HG02938 (cell line): ENCODE results near the gene GRAMD2A.
"Not testable (repeated sequence)": the region's sequence is repeated elsewhere in the genome, so short reads cannot be mapped to it uniquely, and the experiment has no call there.

Experiments
- ATAC-seq: cut with Tn5 transposase; IDR thresholded peaks from one replicate; pipeline ENCODE4 v1.9.1; 2021; ENCODE audit warnings: mild to moderate bottlenecking, moderate library complexity; ENCODE audit not compliant: unreplicated experiment

The GRAMD2A gene

DNA sequence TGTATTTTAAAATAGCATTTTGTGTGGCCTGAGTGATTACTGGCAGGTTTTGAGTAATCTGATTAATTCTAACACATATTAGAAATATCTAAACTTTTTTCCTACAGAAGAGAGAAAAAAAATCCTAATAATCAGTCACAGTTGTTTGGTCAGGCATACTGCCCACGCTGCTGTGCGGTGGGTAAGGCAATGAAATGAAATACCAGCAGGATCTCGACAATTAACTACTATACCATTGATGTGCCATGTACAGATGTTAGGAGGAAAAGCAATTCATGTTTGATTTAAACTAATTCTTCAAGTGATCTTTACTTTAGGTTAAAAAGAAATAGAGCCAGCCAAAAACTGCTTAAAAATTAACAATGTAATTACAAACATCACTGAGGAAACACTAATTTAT, 5.2 kb downstream of the GRAMD2A start:
- no peak for ATAC-seq

DNA sequence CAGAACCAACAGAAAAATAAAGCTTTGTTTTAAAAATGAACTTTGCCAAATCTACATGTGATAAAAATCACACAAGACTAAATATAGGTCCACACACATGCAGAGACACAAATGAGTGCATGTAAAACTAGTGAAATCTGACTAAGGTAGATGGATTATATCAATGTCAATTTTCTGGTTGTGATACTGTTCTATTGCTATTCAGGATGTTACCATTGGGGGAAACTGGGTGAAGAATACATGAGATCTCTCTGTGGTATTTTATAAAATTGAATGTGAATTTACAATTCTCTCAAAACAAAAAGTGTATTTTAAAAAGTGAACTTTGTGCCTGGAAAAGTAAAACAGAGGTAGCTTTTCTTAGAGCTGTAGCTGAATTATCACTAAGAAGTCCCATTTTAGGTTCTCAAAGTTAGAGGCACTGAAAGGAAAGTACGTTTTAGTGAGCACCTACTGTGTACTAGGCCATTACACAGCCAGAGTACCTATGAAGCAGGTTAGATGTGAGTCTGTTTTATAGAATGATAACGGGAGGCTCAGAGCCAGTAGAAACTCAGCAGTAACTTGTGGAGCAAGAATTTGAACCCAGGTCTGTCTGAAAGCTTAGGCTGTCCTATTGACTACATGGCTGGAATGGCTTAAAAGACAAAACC, 8.2 kb downstream of the GRAMD2A start:
- no peak for ATAC-seq

DNA sequence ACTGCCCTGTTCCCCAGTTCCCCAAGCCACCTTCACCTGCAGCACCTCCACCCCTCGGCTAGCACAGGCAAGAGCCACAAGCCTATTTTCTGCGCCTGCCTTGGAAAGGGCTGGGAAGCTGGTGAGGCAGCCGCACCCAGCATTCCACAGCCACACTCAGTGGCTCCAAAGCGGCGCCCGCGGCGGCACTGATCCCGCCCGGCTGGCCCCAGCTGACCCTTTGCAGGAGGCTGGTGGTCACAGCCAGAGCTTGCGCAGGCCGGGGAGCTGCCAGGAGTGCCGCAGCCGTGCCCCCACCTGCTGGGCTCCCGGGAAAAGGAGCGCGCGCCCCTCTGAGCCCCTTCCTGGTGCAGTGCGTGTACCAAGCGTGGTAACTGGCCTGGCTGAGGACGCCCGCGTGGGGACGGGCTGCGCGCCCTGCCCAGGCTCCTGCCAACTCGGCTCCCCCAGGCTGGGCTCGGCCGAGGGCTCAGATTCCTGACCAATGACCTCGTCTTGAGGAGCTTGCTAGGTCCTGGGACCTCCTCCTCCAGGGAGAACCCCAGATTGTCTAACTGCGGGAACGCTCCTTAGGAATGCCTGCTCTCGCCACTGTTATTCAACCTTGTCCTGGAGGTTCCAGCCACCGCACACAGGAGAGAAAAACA, 13.3 kb downstream of the GRAMD2A start:
- ATAC-seq: no peak

DNA sequence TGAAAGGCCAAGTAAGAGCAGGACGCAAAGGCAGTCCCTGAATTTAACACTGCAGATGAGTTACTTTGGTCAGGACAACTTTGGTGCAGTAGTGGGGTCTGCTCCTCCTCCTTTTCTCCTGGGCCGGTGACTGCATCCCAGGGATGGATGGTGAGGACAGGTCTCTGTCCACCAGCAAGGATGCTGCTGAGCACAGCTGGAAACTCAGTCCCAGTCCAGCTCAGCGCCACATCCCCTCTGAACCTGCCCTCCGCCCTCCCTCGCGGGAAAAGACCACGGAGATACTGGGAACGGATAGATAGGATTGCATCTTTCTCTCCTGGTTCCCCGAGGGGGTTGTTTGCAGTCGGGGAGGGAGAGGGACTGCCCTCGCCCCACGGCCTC, 13.8 kb downstream of the GRAMD2A start:
- no peak for ATAC-seq

DNA sequence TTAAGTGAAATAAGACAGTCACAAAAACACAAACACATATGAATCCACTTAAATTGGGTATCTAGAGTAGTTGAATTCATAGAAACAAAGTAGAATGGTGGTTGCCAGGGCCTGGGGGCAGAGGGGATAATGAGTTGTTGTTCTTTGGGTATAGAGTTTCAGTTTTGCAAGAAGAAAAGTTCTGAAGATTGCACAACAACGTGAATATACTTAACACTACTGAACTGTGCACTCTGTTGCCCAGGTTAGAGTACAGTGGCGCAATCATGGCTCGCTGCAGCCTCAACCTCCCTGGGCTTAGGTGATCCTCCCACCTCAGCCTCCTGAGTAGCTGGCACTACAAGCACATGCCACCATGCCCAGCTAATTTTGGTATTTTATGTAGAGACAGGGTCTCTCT, 14.9 kb downstream of the GRAMD2A start:
- no peak for ATAC-seq

DNA sequence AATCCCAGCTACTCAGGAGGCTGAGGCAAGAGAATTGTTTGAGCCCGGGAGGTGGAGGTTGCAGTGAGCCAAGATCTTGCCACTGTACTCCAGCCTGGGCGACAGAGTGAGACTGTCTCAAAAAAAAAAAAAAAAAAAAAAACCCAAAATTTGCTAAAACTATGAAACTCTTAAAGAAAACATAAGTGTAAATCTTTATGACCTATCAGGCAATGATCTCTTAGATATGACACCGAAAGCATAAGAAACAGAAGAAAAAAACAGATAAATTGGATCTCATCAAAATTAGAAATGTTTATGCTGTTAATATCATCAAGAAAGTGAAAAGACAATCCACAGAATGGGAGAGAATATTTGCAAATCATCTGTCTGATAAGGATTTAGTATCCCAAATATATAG, 15.3 kb downstream of the GRAMD2A start:
- ATAC-seq: no peak

DNA sequence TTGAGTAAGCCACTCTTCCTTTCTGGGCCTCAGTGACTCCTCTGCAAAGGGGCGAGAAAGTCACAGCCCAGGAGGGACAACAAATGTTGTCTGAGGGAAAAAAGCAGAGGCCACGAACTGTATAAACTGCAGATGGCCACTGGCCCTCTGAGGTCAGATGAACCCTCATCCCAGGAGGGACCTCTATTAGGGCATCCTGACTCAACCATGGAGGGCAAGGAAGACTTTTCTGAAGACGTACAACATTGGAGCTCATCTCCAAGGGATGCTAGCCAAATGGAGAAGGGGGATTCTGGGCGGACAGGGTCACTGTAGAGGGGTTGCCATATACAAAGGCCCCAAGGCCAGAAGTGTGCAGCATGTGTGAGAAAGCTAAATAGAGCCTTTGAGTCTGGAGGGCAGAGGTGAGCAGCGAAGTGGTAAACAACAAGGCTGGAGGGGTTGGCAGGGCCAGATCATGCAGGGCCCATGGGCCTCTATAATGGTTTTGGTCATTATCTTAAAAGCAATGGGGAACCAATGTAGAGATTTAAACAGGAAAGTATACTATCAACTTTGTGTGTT, 16.7 kb downstream of the GRAMD2A start:
- no peak for ATAC-seq

DNA sequence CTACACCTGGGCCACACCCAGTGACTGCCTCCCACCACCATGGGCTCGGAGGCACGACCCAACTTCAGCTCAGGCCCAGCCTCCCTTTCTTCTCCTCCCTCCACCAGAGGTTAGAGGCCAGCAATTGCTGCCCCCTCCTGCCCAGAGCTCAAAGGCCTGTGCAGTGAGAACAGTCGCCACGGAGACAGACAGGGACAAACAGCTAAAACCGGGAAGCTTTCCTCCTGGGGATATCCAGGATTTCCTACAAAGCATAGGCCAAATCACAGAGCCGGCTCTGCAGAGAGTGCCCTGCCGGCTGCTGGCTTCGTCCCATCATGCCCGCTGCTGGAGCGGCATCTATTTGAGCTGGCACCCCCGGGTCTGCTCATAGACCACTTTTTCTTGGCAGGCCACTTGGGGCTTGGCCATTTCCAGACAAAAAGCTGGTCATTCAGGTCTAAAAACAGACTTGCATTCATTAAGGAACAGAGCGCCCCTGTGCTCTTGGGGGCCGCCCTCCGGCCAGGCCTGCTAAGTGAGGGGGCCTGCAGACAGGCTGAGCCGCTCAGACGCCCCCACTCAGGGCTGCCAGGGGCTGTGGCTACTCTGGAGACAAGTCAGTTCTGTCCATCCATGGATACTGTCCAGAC, 17.5 kb downstream of the GRAMD2A start:
- no peak for ATAC-seq

DNA sequence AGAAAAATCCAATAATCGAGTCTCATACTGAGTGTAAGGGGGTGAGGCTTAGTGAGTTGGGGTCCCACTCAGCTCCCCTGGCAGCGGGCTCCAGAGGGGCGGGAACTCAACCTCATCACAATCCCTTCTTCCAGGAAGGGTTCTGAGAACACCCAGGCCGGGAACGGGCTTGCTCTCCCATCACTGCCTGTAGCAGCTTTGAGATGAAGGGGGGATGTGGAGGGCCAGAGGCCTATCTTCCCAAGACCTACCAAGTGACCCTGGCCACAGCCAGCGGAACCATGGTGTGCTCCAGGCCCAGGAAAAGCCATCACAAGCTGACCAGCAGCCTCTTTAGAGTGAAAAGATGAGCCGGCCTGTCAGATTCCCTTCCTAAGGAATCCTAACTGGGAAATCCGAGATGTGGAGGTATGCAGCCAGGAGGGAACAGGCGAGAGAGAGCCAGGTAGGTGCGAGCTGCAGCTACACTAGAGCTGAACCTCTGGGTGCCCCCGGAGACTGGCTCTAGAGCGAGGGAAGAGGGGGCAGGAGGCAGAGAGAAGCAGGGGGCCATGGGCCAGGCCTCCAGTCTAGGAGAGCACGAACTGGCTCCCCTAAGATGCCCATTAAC, 18.5 kb downstream of the GRAMD2A start:
- no peak for ATAC-seq

DNA sequence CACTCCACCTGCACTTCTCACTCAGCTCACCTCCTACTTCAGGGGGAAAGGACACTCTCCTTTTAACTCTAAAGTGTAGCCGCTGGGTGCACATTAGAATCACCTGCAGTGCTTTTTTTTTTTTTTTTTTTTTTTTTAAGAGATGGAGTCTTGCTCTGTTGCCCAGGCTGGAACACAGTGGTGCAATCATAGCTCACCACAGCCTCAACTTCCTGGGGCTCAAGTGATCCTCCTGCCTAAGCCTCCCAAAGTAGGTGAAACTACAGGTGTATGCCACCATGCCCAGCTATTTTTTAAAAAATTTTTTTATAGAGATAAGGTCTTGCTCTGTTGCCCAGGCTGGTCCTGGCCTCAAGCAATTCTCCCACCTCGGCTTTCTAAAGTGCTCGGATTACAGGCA, 20.8 kb downstream of the GRAMD2A start:
- ATAC-seq: no peak

DNA sequence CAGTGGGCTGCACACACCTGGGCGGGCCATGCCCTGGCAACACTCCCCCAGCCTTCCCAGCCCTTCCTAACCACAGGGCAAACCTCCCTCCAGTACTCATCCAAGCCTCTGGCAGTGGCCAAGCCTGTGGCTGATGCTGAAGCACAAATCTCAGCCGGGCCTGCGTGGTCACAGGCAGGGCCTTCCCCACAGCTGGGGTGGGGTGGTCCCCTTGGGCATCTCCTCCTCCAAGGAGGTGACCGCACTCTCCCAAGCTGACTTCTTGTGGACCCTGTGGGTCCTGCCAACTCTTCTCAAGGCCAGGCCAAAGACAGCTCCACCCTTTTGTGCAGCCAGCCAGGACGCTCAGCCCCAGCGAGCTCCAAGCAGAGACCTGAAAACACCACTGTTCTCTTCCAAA, 21.4 kb downstream of the GRAMD2A start:
- no peak for ATAC-seq

DNA sequence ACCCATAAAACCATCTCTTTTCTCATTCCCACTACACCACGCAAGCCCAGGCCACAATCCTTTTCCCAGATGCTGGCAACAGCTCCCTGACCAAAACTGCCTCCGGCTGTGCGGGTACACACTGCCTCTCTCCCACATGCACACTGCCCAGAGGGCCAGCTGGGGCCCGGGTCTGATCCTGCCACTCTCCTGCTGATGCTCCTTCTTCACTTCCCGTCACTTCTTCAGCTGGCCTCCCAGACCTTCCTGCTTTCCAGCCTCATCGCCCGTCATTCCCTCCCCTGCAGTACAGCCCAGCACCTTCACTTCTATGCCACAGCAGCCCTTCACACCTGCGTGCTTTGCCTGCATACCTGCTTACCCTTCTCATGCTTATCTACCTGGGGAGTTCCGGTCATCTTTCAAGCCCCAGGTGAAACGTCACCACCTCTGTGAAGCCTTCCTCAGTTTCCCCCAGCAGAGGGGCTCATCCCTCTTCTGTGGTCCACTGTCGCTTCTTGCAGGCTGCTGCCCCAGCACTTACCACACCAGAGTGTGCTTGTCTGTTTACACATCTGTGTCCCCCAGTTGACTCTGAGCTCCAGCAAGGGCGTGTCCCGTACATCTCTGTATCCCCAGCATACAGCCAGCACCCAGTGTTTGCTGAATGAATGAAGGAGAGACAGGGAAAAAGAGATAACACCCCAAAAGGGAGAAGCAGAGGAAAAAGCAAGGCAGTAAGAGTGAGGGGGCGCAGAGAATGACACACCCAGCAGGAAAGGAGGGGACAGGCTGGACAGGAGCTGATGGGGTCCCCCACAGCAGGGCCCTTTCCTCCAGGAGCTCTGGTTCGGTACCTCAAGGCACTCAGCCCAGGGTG, 22.2 kb downstream of the GRAMD2A start:
- ATAC-seq: no peak

DNA sequence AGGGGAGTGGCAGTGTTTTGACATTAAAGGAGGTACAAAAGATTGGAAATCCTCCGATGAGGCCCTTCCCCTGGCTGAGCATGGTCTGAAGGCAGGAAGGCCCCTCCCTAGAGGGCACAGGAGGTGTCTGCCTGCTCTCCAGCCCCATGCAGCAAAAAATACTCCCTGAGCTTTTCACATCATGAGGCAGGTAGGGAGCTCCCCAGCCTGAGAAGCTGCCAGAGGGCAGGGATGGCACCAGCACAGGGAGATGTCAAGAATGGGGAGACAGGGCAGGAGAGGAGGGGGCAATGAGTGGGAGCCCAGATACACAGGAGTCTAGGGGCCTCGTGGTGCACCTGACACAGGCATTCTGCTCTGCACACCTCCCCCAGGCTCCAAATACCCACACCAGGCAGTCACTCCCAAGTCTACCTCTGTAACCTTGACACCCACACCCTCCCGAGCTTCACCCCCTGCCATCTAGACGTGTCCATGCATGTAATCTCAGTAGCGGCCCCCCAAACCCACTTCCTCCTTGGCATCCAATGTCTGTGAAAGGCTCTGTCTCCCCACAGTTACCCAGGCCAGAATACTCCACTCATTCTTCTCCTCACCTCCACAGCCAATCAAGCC, 22.9 kb downstream of the GRAMD2A start:
- no peak for ATAC-seq

DNA sequence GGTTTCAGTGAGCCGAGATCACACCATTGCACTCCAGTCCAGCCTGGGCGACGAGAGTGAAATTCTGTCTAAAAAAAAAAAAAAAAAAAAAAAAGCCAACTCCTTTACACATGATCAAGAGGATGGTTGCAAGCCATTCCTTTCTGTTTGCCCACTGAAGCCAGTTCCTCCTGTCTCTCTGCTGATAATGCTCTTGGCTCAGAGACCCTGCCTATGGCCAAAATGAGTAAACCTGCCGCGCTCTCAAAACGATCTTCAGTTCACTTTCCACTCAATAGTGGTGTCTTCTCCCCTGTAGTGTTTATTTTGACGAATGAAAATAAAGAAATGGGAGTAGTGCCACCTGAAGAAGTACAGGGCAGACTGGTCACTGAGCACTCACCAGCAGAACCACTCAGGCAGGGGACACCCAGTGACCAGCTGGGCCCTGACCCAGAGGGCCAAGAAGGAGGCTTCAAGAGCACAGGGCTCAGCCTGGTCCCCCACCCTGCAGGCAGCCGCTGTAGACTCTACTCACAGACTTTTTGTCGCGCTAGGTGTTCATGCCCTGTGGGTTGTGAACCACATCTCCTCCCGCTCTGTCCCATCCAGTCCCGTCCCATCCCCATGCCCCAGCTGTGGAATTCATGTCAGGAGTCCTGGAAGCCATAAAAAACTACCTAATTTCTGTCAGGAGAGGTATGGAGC, 23.6 kb downstream of the GRAMD2A start:
- no peak for ATAC-seq

DNA sequence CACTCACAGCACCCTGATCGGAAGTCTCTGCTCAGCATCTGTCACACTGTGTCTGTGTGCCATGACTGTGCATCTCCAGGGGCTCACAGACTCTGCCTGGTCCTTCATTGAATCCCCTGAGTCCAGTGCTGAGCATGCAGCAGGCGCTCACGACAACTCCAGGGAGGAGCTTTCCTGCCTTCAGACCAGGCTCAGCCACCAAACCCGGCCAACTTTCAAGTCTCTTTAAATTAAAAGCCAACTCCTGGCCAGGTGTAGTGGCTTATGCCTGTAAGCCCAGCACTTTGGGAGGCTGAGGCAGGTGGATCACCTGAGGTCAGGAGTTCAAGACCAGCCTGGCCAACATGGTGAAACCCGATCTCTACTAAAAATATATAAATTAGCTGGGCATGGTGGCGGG, 24.2 kb downstream of the GRAMD2A start:
- no peak for ATAC-seq

DNA sequence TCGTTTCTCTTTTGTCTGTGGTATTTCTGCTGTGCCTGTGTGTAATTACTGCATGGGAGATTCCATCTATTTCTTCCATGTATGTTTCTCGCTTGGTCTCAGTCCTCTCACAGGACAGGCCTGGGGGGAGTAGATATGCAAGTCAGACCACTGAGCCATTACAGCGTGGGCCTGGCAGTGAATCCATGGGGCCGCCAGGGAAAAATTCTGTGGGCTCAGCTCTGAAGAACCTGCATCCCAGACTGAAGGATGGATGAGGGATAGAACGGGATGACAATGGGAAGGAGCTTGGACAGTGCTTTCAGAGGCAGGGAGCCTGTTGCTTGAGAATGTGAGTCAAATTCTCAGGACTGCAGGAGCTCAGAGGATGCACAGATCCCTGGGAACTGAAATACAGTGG, 24.8 kb downstream of the GRAMD2A start:
- ATAC-seq: no peak

DNA sequence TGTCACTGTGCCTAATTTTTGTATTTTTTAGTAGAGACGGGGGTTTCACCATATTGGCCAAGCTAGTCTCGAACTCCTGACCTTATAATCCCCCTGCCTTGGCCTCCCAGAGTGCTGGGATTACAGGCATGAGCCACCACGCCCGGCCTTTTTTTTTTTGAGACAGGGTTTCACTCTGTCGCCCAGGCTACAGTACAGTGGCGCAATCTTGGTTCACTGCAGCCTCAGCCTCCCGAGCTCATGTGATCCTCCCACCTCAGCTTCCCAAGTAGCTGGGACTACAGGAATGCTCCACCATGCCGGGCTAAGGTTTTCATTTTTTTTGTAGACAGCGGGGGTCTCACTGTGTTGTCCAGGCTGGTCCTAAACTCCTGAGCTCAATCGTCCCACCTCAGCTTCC, 25.6 kb downstream of the GRAMD2A start:
- not testable (repeated sequence) for ATAC-seq

DNA sequence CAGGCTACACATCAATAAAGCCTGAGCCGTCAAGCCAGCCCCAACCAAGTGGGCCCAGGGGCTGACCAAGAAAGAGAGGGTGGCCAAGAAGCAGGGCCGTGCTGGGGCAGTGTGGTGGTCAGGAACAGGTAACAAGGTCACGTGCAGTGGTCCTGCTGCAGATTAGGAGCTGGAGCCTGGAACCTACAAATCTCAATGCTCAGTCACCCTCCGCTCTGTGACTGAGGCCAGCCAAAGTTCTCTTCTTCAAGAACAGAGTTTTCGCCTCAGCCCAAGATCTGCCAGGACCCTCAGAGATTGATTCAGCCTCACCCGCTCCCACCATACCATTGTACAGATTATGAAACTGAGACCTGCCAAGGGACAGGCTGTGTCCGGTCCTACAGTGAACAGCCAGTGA, 26.9 kb downstream of the GRAMD2A start:
- ATAC-seq: no peak

DNA sequence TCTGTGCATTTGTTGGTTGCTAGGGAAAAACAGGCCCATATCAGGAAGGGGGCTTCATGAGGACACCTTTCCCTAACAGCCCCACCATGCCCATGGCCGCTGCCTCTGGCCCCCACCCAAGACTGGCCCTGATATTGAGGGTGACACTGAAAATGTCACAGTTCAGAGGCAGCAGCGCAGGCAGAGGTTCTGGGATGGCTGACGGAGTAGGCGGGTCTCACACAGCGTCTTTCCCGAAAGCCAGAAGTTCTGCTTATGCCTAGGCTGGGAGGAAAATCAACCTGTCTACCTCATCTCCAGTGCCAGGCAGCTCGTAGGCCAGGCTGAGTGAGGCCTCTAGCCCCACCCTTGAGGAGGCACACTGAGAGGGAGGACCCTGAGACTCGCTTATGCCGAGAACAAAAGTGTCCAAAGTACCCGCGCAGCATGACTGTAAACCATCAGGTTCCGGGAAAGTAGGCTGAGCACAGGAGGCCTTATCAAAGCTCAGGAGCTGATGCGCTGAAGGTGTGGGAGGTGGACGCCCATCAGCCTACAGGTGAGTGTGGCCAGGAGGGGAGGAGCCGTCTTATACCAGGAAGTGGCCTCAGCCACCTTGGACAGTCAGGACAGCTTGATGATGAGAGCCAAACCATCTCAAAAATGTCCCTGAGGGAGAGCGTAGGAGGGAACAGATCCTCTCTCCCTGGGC, 27.5 kb downstream of the GRAMD2A start:
- no peak for ATAC-seq
